ENCODE measurements around the gene SEC23IP.
"Not testable (repeated sequence)": the region's sequence is repeated elsewhere in the genome, so short reads cannot be mapped to it uniquely, and the experiment has no call there.

The SEC23IP gene

DNA sequence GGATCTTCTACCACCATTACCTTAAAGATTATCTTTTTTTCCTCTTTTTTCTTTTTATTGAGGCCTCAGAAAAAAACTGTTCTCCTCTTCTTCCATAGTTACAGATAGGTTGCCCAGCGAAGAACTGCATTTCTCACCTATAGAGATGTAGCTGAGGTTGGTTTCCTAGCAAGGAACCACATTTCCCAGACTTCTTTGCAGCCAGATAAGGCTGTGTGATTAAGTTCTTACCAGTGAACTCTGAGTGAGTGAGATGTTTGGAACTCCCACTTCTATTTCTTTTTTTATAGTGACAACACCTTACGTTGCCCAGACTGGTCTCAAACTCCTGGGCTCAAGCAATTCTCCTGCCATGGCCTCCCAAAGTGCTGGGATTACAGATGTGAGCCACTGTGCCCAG, 14.0 kb upstream of the SEC23IP start:
- DNase-seq (ENCODE audit: low read depth in 4 of 4, low spot score in 1 of 4) = no peak

DNA sequence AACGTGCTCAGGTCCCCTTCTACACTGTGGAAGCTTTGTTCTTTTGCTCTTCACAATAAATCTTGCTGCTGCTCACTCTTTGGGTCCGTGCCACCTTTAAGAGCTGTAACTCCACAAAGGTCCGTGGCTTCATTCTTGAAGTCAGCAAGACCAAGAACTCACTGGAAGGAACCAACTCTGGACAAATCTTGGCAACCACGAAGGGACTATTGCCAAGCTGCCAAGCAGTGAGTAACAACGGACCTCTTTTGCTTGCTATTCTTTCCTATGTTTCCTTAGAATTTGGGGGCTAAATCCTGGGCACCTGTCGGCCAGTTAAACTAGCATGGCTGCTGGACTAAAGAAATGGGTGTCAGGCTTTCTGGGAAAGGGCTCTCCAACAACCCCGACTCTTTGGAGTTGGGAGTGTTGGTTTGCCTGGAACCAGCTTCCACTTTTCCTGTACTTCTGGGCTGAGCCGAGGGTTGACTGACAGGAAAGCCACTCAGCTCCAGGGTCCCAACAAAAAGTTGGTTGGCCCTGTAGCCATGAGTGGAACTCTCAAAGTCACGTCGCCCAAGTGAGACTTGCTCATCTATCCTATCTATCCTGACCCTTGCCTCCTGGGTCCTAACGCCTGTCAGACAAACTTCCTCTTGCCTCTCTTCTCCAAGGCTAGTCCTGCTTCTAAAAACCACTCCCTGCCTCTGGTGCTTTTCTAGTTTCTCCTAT, 8.5 kb upstream of the SEC23IP start:
- not testable (repeated sequence) for DNase-seq (ENCODE audit: low read depth in 4 of 4, low spot score in 1 of 4)

GRCh38 chr10:119886070-119886469, 6.5 kb upstream of the SEC23IP start:
- DNase-seq (ENCODE audit: low read depth in 4 of 4, low spot score in 1 of 4) = not testable (repeated sequence)

DNA sequence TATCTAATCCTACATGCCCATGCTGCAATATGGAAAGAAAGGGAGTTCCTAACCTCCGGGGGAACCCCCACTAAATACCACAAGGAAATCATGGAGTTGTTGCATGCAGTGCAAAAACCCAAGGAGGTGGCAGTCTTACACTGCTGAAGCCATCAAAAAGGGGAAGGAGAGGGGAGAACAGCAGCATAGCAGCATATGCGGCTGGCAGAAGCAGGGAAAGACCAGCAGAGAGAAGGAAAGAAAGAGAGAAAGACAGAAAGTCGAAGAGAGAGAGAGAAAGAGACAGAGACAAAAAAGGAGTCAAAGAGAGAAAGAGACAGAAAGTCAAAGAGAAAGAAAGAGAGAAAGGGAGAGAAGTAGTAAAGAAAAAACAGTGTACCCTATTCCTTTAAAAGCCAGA, 3.8 kb upstream of the SEC23IP start:
- not testable (repeated sequence) for DNase-seq (ENCODE audit: low read depth in 4 of 4, low spot score in 1 of 4)

DNA sequence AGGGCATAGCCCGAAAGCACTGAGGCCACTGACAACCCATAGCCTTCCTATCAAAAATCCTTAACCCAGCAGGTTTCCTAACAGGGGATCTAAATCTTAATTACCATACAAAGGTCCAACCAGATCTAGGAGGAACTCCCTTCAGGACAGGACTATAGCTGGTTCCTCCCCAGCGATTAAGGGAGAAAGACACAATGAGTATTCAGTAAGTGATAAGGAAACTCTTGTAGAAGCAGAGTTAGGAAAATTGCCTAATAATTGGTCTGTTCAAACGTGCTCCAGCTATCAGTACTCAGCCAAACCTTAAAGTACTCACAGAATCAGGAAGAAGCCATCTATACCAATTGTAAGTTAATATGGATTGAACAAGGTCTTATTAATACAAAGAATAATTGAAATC, 3.3 kb upstream of the SEC23IP start:
- not testable (repeated sequence) for DNase-seq (ENCODE audit: low read depth in 4 of 4, low spot score in 1 of 4)

GRCh38 chr10:119890307-119890706, 2.2 kb upstream of the SEC23IP start:
- DNase-seq (ENCODE audit: low read depth in 4 of 4, low spot score in 1 of 4) = not testable (repeated sequence)

- DNase-seq (ENCODE audit: low read depth in 4 of 4, low spot score in 1 of 4) = not testable (repeated sequence)
Observed at GRCh38 chr10:119891849-119892187, 712 bp upstream of the SEC23IP start.

DNA sequence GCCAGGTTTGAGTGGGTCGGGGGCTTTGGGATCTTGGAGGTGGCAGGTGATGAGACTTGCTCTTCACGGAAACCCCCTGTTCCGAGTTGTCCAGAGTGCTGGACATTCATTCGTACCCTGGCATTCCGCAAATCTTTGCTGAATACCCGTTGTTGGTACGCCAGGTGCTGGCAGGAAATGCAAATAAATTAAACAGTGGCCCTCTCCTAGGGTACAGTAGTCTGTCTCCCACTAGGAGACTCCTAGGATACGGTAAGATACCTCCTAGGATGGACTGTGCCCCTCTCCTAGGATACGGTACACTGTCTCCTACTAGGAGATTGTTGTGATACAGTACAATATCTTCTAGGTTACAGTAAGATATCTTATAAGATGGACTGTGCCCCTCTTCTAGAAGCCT, 544 bp downstream of the SEC23IP start:
- DNase-seq (ENCODE audit: low read depth in 4 of 4, low spot score in 1 of 4) = no peak

GRCh38 chr10:119893845-119894427, 1.4 kb downstream of the SEC23IP start:
- DNase-seq (ENCODE audit: low read depth in 4 of 4, low spot score in 1 of 4) = no peak

DNA sequence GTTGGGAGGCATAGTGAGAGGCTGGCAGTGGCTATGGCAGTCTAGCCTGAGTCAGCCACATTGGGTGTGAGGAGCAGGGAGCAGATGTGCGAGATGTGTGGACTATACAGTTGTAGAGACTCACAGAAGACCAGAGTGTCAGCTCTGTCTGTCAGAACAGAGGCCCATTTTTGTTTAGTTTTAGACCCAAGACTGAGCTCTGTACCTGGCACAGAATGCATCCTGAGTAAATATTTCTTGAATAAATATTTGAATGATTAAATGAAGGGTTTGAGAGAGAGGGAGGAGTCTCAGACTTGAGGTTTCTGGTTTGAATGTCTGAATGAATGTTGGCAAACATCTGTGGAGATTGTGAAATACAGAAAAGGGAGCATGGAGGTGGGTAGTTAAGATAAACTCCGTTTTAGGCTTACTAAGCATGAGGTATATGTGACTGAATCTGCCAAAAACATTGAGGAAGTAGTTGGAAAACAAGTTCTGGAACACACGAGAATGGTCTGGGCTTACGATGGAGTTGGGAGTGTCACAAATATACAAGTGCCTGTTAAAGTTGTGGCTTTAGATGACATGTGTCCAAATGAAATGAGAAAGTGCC, 3.6 kb downstream of the SEC23IP start:
- no peak for DNase-seq (ENCODE audit: low read depth in 4 of 4, low spot score in 1 of 4)

GRCh38 chr10:119896937-119897770, 4.6 kb downstream of the SEC23IP start:
- no peak for DNase-seq (ENCODE audit: low read depth in 4 of 4, low spot score in 1 of 4)

GRCh38 chr10:119898577-119898976, 6.0 kb downstream of the SEC23IP start:
- DNase-seq (ENCODE audit: low read depth in 4 of 4, low spot score in 1 of 4) = no peak

GRCh38 chr10:119903946-119904666, 11.6 kb downstream of the SEC23IP start:
- no peak for DNase-seq (ENCODE audit: low read depth in 4 of 4, low spot score in 1 of 4)

DNA sequence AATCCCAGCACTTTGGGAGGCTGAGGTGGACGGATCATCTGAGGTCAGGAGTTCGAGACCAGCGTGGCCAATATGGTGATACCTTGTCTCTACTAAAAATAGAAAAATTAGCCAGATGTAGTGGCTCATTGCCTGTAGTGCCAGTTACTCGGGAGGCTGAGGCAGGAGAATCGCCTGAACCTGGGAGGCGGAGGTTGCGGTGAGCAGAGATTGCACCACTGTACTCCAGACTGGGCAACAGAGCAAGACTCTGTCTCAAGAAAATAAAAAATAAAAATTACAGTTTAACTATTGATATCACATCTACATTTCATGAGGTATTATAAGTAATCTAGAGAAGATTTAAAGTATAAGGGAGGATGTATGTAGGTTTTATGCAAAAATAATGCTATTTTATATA, 15.2 kb downstream of the SEC23IP start:
- DNase-seq (ENCODE audit: low read depth in 4 of 4, low spot score in 1 of 4) = not testable (repeated sequence)

- DNase-seq (ENCODE audit: low read depth in 4 of 4, low spot score in 1 of 4) = no peak
Observed at GRCh38 chr10:119908166-119908565, 15.6 kb downstream of the SEC23IP start.

- DNase-seq (ENCODE audit: low read depth in 4 of 4, low spot score in 1 of 4) = no peak
Observed at GRCh38 chr10:119910689-119911088, 18.2 kb downstream of the SEC23IP start.

- no peak for DNase-seq (ENCODE audit: low read depth in 4 of 4, low spot score in 1 of 4)
Observed at GRCh38 chr10:119917777-119918176, 25.2 kb downstream of the SEC23IP start.

DNA sequence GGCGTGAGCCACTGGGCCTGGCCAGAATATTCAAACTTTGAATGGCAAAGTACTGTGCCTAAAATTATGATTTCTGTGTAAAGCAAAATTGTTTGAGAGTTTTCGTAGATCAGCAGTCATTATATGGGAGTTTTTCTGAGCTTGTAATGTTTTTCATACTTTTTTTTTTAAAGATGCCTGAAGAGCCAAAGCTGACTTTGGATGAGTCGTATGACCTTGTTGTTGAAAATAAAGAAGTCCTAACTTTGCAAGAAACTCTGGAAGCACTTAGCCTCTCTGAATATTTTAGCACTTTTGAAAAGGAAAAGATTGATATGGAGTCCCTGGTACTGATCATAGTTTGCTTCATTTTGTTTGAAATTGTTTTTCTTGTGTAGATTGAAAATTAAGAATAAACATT, 26.7 kb downstream of the SEC23IP start:
- DNase-seq (ENCODE audit: low read depth in 4 of 4, low spot score in 1 of 4) = no peak

DNA sequence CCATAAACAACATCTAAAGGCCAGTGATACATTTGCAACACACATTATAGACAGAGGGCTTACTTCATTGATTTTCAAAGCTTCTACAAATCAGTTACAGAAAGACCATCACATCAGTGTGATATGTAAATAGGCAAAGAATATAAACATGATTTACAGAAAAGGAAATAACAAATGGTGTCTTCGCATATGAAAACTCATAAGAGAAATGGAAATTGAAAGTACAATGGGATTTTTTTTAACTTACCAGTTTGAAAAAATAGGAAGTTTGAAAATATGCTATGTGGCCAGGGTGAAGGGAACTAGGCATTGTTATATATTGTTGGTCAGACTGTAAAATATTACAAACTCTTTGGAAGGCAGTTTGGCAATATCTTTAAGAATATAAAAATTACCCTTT, 27.3 kb downstream of the SEC23IP start:
- no peak for DNase-seq (ENCODE audit: low read depth in 4 of 4, low spot score in 1 of 4)

DNA sequence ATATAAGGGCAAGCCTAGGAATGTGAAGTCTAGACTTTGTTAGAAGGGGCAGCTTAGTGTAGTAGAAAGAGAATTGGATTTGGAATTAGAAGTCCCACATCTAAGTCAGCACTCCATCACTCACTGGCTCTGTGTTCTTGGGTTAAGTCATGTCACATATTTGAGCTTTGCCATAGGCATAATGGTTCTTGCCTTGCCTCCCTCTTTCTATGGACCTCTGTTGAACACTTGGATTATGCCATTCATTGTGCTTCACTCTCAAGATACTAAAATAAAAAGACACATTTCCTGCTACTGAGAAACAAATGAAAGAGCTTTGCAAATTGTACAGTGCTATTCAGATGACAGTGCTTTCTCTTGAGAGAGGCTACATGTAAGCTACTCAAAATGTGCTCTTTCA, 35.9 kb downstream of the SEC23IP start:
- no peak for DNase-seq (ENCODE audit: low read depth in 4 of 4, low spot score in 1 of 4)

GRCh38 chr10:119931871-119932270, 39.3 kb downstream of the SEC23IP start:
- no peak for DNase-seq (ENCODE audit: low read depth in 4 of 4, low spot score in 1 of 4)

Data from stimulated activated CD4-positive, alpha-beta T cell treated with anti-CD3 and anti-CD28 coated beads, Interleukin-1b, Interleukin-23, amount 100 ng/mL, for 24 hours (primary cell).